AG04449 (cell line): ENCODE data around the gene CCL4.
"Not testable (repeated sequence)": the region's sequence is repeated elsewhere in the genome, so short reads cannot be mapped to it uniquely, and the experiment has no call there.

Experiments used
- CTCF ChIA-PET: fragments of 350-600 bp; formaldehyde crosslinking; extraction: SDS; loops from one replicate; lab custom pipeline; 2021; ENCODE audit warnings: antibody characterized with exemption; lab: Yijun Ruan, JAX
- POLR2A ChIA-PET: fragments of 400-600, 350-600 bp; formaldehyde crosslinking; extraction: SDS; loops from one replicate; lab custom pipeline; 2020; ENCODE audit warnings: antibody characterized with exemption, inconsistent platforms; lab: Yijun Ruan, JAX
- DNase-seq: peaks from one replicate; pipeline ENCODE4 v3.0.0-alpha.2; 2010; ENCODE audit warnings: low read depth, low spot score
- H3K4me3 ChIP-seq: 2 replicates; pipeline ENCODE4 v1.5.1; 2011; ENCODE audit warnings: low read depth, mild to moderate bottlenecking, control low read depth, low read length
- CTCF ChIP-seq: IDR thresholded peaks from one replicate; pipeline ENCODE4 v1.5.1; 2011; ENCODE audit warnings: mild to moderate bottlenecking, moderate library complexity, low read length, control low read depth, inconsistent platforms; ENCODE audit not compliant: insufficient read depth; ENCODE audit errors: missing control alignments

Gene CCL4

DNA sequence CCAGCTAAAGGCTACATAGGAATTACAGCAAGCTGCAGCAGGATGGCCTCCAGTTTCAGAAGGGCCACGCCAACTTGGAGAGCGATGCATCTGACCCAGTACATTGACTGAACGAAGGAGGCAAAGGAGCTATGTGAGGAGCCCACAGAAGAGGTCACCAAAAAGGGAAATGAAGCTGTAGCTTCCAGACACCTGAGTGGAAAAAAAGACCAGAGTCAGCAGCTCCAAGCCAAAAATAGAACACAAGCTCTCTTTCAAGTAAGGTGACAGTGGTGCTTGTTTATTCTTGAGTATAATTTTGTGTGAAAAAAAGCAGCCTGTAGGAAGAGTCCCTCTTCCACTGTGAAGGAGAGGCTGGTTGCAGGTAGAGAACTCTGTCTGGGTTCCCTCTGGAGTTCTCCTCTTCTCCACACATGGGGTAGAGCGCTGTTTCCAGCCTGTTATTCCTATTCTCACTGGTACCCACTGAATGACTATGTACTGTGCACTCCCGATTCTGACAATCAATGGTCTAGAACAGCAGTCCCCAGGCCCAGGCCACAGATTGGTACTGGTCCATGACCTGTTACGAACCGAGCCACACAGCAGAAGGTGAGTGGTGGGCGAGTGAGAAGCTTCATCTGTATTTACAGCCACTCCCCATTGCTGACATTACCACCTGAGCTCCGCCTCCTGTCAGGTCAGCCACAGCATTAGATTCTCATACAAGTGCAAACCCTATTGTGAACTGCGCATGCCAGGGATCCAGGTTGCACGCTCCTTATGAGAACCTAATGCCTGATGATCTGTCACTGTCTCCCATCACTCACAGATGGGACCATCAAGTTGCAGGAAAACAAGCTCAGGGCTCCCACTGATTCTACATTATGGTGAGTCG, 15.1 kb downstream of the CCL4 start:
- POLR2A ChIA-PET, result interaction anchor here (0.9 kb wide), 1 partner anchor 64 kb away, joined by 3 read pairs; no protein-coding TSS in a partner anchor
- DNase-seq, result no peak
- H3K4me3 ChIP-seq, result no peak overlapping the region
- no peak for TF ChIP-seq CTCF
- CTCF ChIA-PET, result interaction anchor here (2.1 to 2.4 kb wide), 2 partner anchors 30 to 31 kb away, joined by 4 to 11 read pairs; no protein-coding TSS in a partner anchor

DNA sequence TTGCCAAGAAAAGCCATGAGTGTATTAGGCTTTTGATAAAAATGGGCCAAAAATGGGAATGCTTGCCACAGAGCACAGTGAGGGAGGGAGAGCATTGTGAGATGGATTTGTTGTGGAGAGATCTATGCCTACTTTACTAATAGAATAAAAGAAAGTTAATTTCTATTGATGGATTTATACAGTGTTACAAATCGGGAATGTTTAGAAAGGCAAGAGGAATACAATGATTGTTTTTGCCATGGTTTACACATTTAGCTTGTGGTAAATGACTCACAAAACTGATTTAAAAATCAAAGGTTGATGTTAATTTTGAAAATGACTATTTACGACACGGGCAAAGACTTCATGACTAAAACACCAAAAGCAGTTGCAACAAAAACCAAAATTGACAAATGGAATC, 16.6 kb downstream of the CCL4 start:
- H3K4me3 ChIP-seq, result no peak overlapping the region
- no peak for TF ChIP-seq CTCF
- DNase-seq, result no peak
- ChIA-PET CTCF (interaction anchor here (0.7 to 2.1 kb wide), 2 partner anchors 28 to 29 kb away, joined by 3 to 4 read pairs; no protein-coding TSS in a partner anchor), POLR2A (no interaction called here)

DNA sequence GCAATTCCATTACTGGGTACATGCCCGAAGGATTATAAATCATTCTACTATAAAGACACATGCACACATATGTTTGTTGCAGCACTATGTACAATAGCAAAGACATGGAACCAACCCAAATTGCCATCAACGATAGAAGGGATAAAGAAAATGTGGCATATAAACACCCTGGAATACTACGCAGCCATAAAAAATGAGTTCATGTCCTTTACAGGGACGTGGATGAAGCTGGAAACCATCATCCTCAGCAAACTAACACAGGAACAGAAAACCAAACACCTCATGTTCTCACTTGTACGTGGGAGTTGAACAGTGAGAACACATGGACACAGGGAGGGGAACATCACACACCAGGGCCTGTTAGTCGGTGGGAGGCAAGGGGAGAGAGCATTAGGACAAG, 17.5 kb downstream of the CCL4 start:
- POLR2A ChIA-PET, DNase-seq, H3K4me3 ChIP-seq: not testable (repeated sequence)
- CTCF ChIA-PET, result interaction anchor here (2.1 kb wide), 1 partner anchor 28 kb away, joined by 4 read pairs; no protein-coding TSS in a partner anchor

- H3K4me3 ChIP-seq, result no peak overlapping the region
- POLR2A ChIA-PET, result no interaction called here
- DNase-seq, result no peak
- CTCF ChIA-PET, result interaction anchor here (1.1 to 1.4 kb wide), 2 partner anchors 9 to 25 kb away, joined by 3 read pairs; no protein-coding TSS in a partner anchor
- TF ChIP-seq CTCF, result no peak
These were observed 19.8 kb downstream of the CCL4 start for GRCh38 chr17:36123431-36123830.

GRCh38 chr17:36124879-36125824, 21.5 kb downstream of the CCL4 start:
- no peak overlapping the region for H3K4me3 ChIP-seq
- no peak for DNase-seq
- POLR2A ChIA-PET, result no interaction called here
- CTCF ChIA-PET, result interaction anchor here (1.6 kb wide), 1 partner anchor 24 kb away, joined by 9 read pairs; no protein-coding TSS in a partner anchor
- no peak for TF ChIP-seq CTCF

- ChIA-PET POLR2A (no interaction called here), CTCF (no interaction called here)
- TF ChIP-seq CTCF, result no peak
- no peak overlapping the region for H3K4me3 ChIP-seq
- DNase-seq, result no peak
These were observed 23.7 kb downstream of the CCL4 start for GRCh38 chr17:36127199-36127893.
